Right cardiac atrium (tissue), 5 donors: ENCODE data around the gene KLHDC10. TPM values are rescaled to one million over a fixed set of nuclear protein-coding genes. Genes with fewer than 3 reads are reported as not detected.
"Not testable (repeated sequence)": the region's sequence is repeated elsewhere in the genome, so short reads cannot be mapped to it uniquely, and the experiment has no call there.

Experiments
- ATAC-seq, 2 donors: fragments of 200-7000 bp; cut with Tn5 transposase; one replicate each; pipeline versions ENCODE4 v1.8.0 to v1.9.1; 2020; ENCODE audit warnings: moderate library complexity in 2 of 2, mild to moderate bottlenecking in 1 of 2
- DNase-seq, 3 donors: peaks; one replicate each; pipeline ENCODE4 v3.0.0-alpha.2; 2020
- H3K27ac ChIP-seq: one replicate; pipeline ENCODE4 v1.5.1; 2013; ENCODE audit warnings: mild to moderate bottlenecking, low read length, control low read depth, moderate library complexity
- H3K27me3 ChIP-seq: one replicate; pipeline ENCODE4 v1.6.1; 2013; ENCODE audit not compliant: control insufficient read depth, insufficient read depth
- H3K4me1 ChIP-seq: one replicate; pipeline ENCODE4 v1.6.1; 2013; ENCODE audit warnings: low read length; ENCODE audit not compliant: control insufficient read depth, insufficient read depth
- H3K4me3 ChIP-seq: one replicate; pipeline ENCODE4 v1.5.1; 2013; ENCODE audit warnings: low read length, control low read depth
- H3K9me3 ChIP-seq: one replicate; pipeline ENCODE4 v1.6.1; 2013; ENCODE audit warnings: low read length; ENCODE audit not compliant: control insufficient read depth
- WGBS: extraction: QIAGEN DNeasy Blood & Tissue Kit; methylation state at CpG from one replicate; pipeline ENCODE4 v1.1.7; 2013; 5-methylcytosine and 5-hydroxymethylcytosine counted together
- intact Hi-C, 4 donors: fragments of 100-400 bp; cut with DNase I; formaldehyde crosslinking; loops; one replicate each; pipeline versions ENCODE4 v1.11.0 to v1.14.0; 2022 to 2023
- polyA plus RNA-seq: library from polyadenylated mRNA; stranded (reverse); fragments of 200-250 nt; gene quantifications from one replicate; pipeline ENCODE4 v1.2.3, GENCODE V29; 2013
- total RNA-seq, 4 donors: library from RNA; stranded (reverse); fragmentation: NEBNext Ultra II Directional; extraction: Animal tissue kit (Norgen Biotek cat#: 25700); gene quantifications; one replicate each; pipeline ENCODE4 v1.2.1, GENCODE V29; 2021
- donor health status: healthy with polysubstance abuse.
- donor health status: DM: no; HTN: yes; CAD: no.
- donor health status: DM: no; HTN: no; CAD: no.
- donor health status: DM: no; HTN: yes; CAD: no; lungs with severe emphysema.
- donor health status: DM: yes; HTN: yes; CAD: no.

The KLHDC10 gene
- total and polyA plus RNA-seq, 5 donors: 8.6 to 29.4 (median 25.3) TPM

- 96% methylated on average over 6 of the region's 6 CpGs for WGBS
Measured at GRCh38 chr7:130102588-130102987, 32.3 kb downstream of the KLHDC10 start.

DNA sequence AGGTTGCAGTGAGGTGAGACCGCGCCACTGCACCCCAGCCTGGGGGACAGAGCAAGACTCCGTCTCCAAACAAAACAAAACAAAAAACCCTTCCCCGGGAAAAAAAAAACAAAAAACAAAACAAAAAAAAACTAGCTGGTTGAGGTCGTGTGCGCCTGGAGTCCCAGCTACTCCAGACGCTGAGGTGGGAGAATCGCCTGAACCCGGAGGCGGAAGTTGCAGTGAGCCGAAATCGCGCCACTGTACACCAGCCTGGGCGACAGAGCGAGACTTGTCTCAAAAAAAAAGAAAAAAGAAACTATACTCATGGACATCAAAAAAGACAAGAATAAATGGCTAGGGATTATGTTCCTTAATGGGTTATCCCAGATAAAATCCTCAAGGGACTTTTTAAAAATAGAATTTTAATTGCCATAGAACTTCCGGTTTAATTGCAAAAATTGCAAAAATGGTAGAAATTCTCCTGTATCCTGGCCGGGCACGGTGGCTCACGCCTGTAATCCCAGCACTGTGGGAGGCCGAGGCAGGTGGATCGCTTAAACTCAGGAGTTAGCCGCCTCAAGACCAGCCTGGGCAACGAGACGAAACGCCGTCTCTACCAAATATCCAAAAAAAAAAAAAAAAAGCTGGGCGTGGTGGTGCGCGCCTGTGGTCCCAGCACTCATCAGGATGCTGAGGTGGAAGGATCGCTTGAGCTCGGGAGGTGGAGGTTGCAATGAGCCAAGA lies 37.8 kb downstream of the KLHDC10 start:
- Histone ChIP-seq H3K27me3 (no peaks in the 10 kb centered on the region), H3K9me3 (no peaks in the 10 kb centered on the region), H3K4me1 (no peaks in the 10 kb centered on the region), H3K4me3 (no peak overlapping the region), H3K27ac (no peak overlapping the region)
- no peak for DNase-seq
- ATAC-seq: no peak
- intact Hi-C loops: no loop called here
- WGBS: 95% methylated on average over 31 of the region's 31 CpGs

More at GRCh38 chr7:130102588-130102987, 32.3 kb downstream of the KLHDC10 start:
- no peaks in the 10 kb centered on the region for H3K9me3 ChIP-seq
- H3K27ac ChIP-seq: no peak overlapping the region
- intact Hi-C loops: no loop called here
- no peaks in the 10 kb centered on the region for H3K27me3 ChIP-seq
- ATAC-seq (no peak), DNase-seq (no peak)
- H3K4me1 ChIP-seq: no peaks in the 10 kb centered on the region
- no peak overlapping the region for H3K4me3 ChIP-seq

- no peak for DNase-seq
- ATAC-seq: no peak
- intact Hi-C loops: no loop called here
- Histone ChIP-seq H3K4me3 (no peak overlapping the region), H3K9me3 (no peaks in the 10 kb centered on the region), H3K27ac (no peak overlapping the region), H3K27me3 (no peaks in the 10 kb centered on the region), H3K4me1 (no peaks in the 10 kb centered on the region)
- WGBS: 95% methylated on average over 10 of the region's 10 CpGs
Measured at GRCh38 chr7:130108809-130109208, 38.5 kb downstream of the KLHDC10 start.

DNA sequence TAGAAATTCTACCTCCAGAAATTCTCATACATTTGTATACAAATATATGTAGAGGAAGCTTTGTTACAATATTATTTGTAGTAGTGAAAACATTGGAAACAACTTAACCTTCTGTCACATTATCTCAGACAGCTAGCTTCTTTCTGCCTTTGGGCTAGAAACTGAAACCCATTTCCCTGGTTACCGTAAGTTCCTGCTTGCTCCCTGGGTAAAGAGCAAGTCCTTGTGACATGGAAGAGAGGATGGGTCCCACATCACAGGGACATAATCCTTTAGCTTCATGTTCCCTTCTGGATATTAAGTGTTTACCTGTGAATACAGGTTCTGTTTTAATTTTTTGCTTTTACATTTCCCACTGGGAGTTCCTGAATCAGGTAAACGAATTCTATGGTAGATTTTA lies 41.8 kb downstream of the KLHDC10 start:
- H3K9me3 ChIP-seq: no peaks in the 10 kb centered on the region
- H3K4me3 ChIP-seq: no peak overlapping the region
- DNase-seq (no peak), ATAC-seq (no peak)
- 44% methylated on average over 2 of the region's 2 CpGs for WGBS
- intact Hi-C loops: no loop called here
- no peaks in the 10 kb centered on the region for H3K27me3 ChIP-seq
- H3K4me1 ChIP-seq: no peaks in the 10 kb centered on the region
- H3K27ac ChIP-seq: no peak overlapping the region

- no peak for ATAC-seq
- Histone ChIP-seq H3K27me3 (no peaks in the 10 kb centered on the region), H3K9me3 (no peaks in the 10 kb centered on the region), H3K4me1 (no peaks in the 10 kb centered on the region), H3K4me3 (no peak overlapping the region), H3K27ac (no peak overlapping the region)
- intact Hi-C loops: no loop called here
- WGBS: 94% methylated on average over 4 of the region's 4 CpGs
- no peak for DNase-seq
Measured at GRCh38 chr7:130112662-130113425, 42.5 kb downstream of the KLHDC10 start.

- 97% methylated on average over 5 of the region's 5 CpGs for WGBS
Measured at GRCh38 chr7:130113426-130113805, 43.1 kb downstream of the KLHDC10 start.

DNA sequence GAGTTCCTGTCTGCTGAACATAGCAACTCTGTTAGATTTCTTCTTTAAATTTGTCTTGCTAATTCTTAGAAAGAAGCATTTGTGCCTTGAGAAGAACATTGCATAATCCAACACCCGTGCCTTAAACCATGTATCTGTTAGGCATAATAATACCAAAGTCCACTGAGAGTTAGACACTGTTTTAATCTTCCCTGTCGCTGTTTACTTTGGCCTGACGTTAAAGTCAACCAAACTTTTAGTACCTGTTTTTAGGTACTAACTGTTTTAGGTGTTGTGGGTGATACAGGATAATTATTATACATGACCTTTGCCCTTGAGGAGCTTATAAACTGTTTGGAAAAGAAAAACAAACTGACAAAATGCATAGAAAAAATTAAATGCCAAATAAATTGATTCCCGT lies 43.6 kb downstream of the KLHDC10 start:
- H3K9me3 ChIP-seq: no peaks in the 10 kb centered on the region

More at GRCh38 chr7:130113426-130113805, 43.1 kb downstream of the KLHDC10 start:
- DNase-seq, H3K9me3 ChIP-seq, intact Hi-C loops, ATAC-seq, H3K4me1 ChIP-seq, H3K4me3 ChIP-seq, H3K27ac ChIP-seq, H3K27me3 ChIP-seq: not testable (repeated sequence)

GRCh38 chr7:130114374-130114773 lies 44.0 kb downstream of the KLHDC10 start:
- intact Hi-C loops: no loop called here
- DNase-seq (no peak), ATAC-seq (no peak)
- Histone ChIP-seq H3K27ac (no peak overlapping the region), H3K9me3 (no peaks in the 10 kb centered on the region), H3K4me1 (no peaks in the 10 kb centered on the region), H3K27me3 (no peaks in the 10 kb centered on the region), H3K4me3 (no peak overlapping the region)

More for the DNA sequence above, 43.6 kb downstream of the KLHDC10 start:
- Histone ChIP-seq H3K4me1 (no peaks in the 10 kb centered on the region), H3K27ac (no peak overlapping the region), H3K27me3 (no peaks in the 10 kb centered on the region), H3K4me3 (no peak overlapping the region)
- WGBS: 86% methylated on average over 4 of the region's 4 CpGs
- DNase-seq (no peak), ATAC-seq (no peak)
- intact Hi-C loops: no loop called here

GRCh38 chr7:130114776-130115175 lies 44.4 kb downstream of the KLHDC10 start:
- no peaks in the 10 kb centered on the region for H3K4me1 ChIP-seq
- 98% methylated on average over 2 of the region's 2 CpGs for WGBS

GRCh38 chr7:130118294-130118693 lies 48.0 kb downstream of the KLHDC10 start:
- no peaks in the 10 kb centered on the region for H3K27me3 ChIP-seq
- H3K4me3 ChIP-seq: no peak overlapping the region
- 89% methylated on average over 5 of the region's 5 CpGs for WGBS
- ATAC-seq (no peak), DNase-seq (no peak)
- no peaks in the 10 kb centered on the region for H3K9me3 ChIP-seq
- H3K4me1 ChIP-seq: no peaks in the 10 kb centered on the region
- intact Hi-C loops: no loop called here
- no peak overlapping the region for H3K27ac ChIP-seq

More at GRCh38 chr7:130114776-130115175, 44.4 kb downstream of the KLHDC10 start:
- Histone ChIP-seq H3K9me3 (no peaks in the 10 kb centered on the region), H3K4me3 (no peak overlapping the region), H3K27ac (no peak overlapping the region), H3K27me3 (no peaks in the 10 kb centered on the region)
- intact Hi-C loops: no loop called here
- DNase-seq (no peak), ATAC-seq (no peak)

- 99% methylated on average over 4 of the region's 4 CpGs for WGBS
- H3K4me1 ChIP-seq: no peaks in the 10 kb centered on the region
- DNase-seq: no peak
Measured at GRCh38 chr7:130118801-130119200, 48.5 kb downstream of the KLHDC10 start.

More at GRCh38 chr7:130118801-130119200, 48.5 kb downstream of the KLHDC10 start:
- Histone ChIP-seq H3K9me3 (no peaks in the 10 kb centered on the region), H3K27me3 (no peaks in the 10 kb centered on the region), H3K27ac (no peak overlapping the region), H3K4me3 (no peak overlapping the region)
- intact Hi-C loops: no loop called here
- ATAC-seq: no peak
